AG04449 (cell line): Measurements from ENCODE around the gene TNFSF15.
A peak's percentile ranks its signal among the peaks of the same experiment; 100 is the strongest.

Experiments used
- CTCF ChIA-PET: fragments of 350-600 bp; formaldehyde crosslinking; extraction: SDS; loops from one replicate; lab custom pipeline; 2021; ENCODE audit warnings: antibody characterized with exemption; lab: Yijun Ruan, JAX
- POLR2A ChIA-PET: fragments of 400-600, 350-600 bp; formaldehyde crosslinking; extraction: SDS; loops from one replicate; lab custom pipeline; 2020; ENCODE audit warnings: antibody characterized with exemption, inconsistent platforms; lab: Yijun Ruan, JAX
- DNase-seq: peaks from one replicate; pipeline ENCODE4 v3.0.0-alpha.2; 2010; ENCODE audit warnings: low read depth, low spot score
- H3K4me3 ChIP-seq: 2 replicates; pipeline ENCODE4 v1.5.1; 2011; ENCODE audit warnings: low read depth, mild to moderate bottlenecking, control low read depth, low read length
- CTCF ChIP-seq: IDR thresholded peaks from one replicate; pipeline ENCODE4 v1.5.1; 2011; ENCODE audit warnings: mild to moderate bottlenecking, moderate library complexity, low read length, control low read depth, inconsistent platforms; ENCODE audit not compliant: insufficient read depth; ENCODE audit errors: missing control alignments

TNFSF15 gene

GRCh38 chr9:114805670-114806525 is at the start of gene TNFSF15:
Gene TNFSF15, minus strand, starts transcription at chr9:114806039. Its CDS starts 27 bp downstream, at chr9:114806012.
- TF ChIP-seq CTCF = no peak
- ChIA-PET CTCF (interaction anchor here (0.7 to 0.8 kb wide), 2 partner anchors 28 to 101 kb away, joined by 3 read pairs; no protein-coding TSS in a partner anchor), POLR2A (no interaction called here)
- no peak for DNase-seq
- no peak within 1 kb of the TSS for H3K4me3 ChIP-seq

GRCh38 chr9:114855488-114855887 is 49.6 kb upstream of the TNFSF15 start:
- POLR2A ChIA-PET = no interaction called here
- no peak for DNase-seq
- CTCF ChIA-PET = interaction anchor here (0.8 to 1.7 kb wide), 3 partner anchors 9 to 117 kb away, joined by 3 to 5 read pairs (median 3); no protein-coding TSS in a partner anchor
- no peak overlapping the region for H3K4me3 ChIP-seq
- no peak for TF ChIP-seq CTCF

- ChIA-PET POLR2A (no interaction called here), CTCF (interaction anchor here (0.8 to 1.7 kb wide), 2 partner anchors 9 to 52 kb away, joined by 3 to 5 read pairs; no protein-coding TSS in a partner anchor)
Observed at GRCh38 chr9:114854736-114855355, 49.0 kb upstream of the TNFSF15 start.

GRCh38 chr9:114853071-114853855 is 47.4 kb upstream of the TNFSF15 start:
- no peak for DNase-seq
- ChIA-PET CTCF (no interaction called here), POLR2A (no interaction called here)
- TF ChIP-seq CTCF = no peak
- H3K4me3 ChIP-seq = no peak overlapping the region

More at GRCh38 chr9:114854736-114855355, 49.0 kb upstream of the TNFSF15 start:
- TF ChIP-seq CTCF = no peak
- H3K4me3 ChIP-seq = no peak overlapping the region
- DNase-seq = no peak

- H3K4me3 ChIP-seq = no peak overlapping the region
- no peak for TF ChIP-seq CTCF
- POLR2A ChIA-PET = no interaction called here
- CTCF ChIA-PET = no interaction called here
- peak; percentile 44 for DNase-seq
Observed at GRCh38 chr9:114852050-114852594, 46.3 kb upstream of the TNFSF15 start.
